Tibial artery (tissue), 4 donors: ENCODE data around the gene FMNL3.

ENCODE experiments used
- DNase-seq, 2 donors: peaks; one replicate each; pipeline ENCODE4 v3.0.0-alpha.2; 2019
- H3K27ac ChIP-seq, 2 donors: fragments of 200-600 bp; sonication (generic) in 1 of 2; 1 replicate in 1 of 2; 2 replicates in 1 of 2; pipeline ENCODE4 v1.5.1; 2018 to 2019; ENCODE audit warnings: mild to moderate bottlenecking in 1 of 2
- H3K27me3 ChIP-seq, 2 donors: fragments of 200-600 bp; sonication (generic) in 1 of 2; one replicate each; pipeline versions ENCODE4 v1.5.1 to v1.6.0; 2016 to 2019
- H3K36me3 ChIP-seq, 3 donors: fragments of 200-600 bp; sonication (generic) in 2 of 3; one replicate each; pipeline ENCODE4 v1.5.1; 2016 to 2019; ENCODE audit warnings: mild to moderate bottlenecking in 2 of 3
- H3K4me1 ChIP-seq, 4 donors: fragments of 200-600 bp; sonication (generic) in 2 of 4; 1 replicate in 3 of 4; 2 replicates in 1 of 4; pipeline ENCODE4 v1.5.1; 2016 to 2019
- H3K4me3 ChIP-seq, 2 donors: fragments of 200-600 bp; sonication (generic) in 1 of 2; 1 replicate in 1 of 2; 2 replicates in 1 of 2; pipeline ENCODE4 v1.5.1; 2018 to 2019; ENCODE audit warnings: mild to moderate bottlenecking in 2 of 2
- H3K9me3 ChIP-seq, 3 donors: fragments of 200-600 bp; sonication (generic) in 1 of 3; one replicate each; pipeline ENCODE4 v1.5.1; 2016 to 2019
- intact Hi-C: fragments of 100-400 bp; cut with DNase I; formaldehyde crosslinking; loops from one replicate; pipeline ENCODE4 v1.15.0; 2023; ENCODE audit warnings: low total_unique reads
- TF ChIP-seq, protein P1 (sequence below), 2 experiments: fragments of 200-600 bp in 1 of 2; fragments of 450-650 bp in 1 of 2; IDR thresholded peaks; one replicate each; pipeline ENCODE4 v1.5.1; 2017 to 2019; ENCODE audit warnings: antibody characterized with exemption in 2 of 2, mild to moderate bottlenecking in 1 of 2, moderate library complexity in 1 of 2

FMNL3 gene

GRCh38 chr12:49649892-49650291 lies 57.3 kb downstream of the FMNL3 start:
- Histone ChIP-seq H3K27me3 (no peaks in the 10 kb centered on the region), H3K27ac (no peak overlapping the region), H3K36me3 (peaks cover 17 to 95% (median 92%) of the 10 kb centered on the region in 3 donors), H3K9me3 (no peaks in the 10 kb centered on the region), H3K4me3 (no peak overlapping the region), H3K4me1 (peaks cover 0 to 22% (median 15%) of the 10 kb centered on the region in 4 donors)
- intact Hi-C loops, result no loop called here
- DNase-seq, result no peak
- TF ChIP-seq, protein P1, sequence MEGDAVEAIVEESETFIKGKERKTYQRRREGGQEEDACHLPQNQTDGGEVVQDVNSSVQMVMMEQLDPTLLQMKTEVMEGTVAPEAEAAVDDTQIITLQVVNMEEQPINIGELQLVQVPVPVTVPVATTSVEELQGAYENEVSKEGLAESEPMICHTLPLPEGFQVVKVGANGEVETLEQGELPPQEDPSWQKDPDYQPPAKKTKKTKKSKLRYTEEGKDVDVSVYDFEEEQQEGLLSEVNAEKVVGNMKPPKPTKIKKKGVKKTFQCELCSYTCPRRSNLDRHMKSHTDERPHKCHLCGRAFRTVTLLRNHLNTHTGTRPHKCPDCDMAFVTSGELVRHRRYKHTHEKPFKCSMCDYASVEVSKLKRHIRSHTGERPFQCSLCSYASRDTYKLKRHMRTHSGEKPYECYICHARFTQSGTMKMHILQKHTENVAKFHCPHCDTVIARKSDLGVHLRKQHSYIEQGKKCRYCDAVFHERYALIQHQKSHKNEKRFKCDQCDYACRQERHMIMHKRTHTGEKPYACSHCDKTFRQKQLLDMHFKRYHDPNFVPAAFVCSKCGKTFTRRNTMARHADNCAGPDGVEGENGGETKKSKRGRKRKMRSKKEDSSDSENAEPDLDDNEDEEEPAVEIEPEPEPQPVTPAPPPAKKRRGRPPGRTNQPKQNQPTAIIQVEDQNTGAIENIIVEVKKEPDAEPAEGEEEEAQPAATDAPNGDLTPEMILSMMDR (IDR thresholded peaks at IDR 0.05), result no peak

DNA sequence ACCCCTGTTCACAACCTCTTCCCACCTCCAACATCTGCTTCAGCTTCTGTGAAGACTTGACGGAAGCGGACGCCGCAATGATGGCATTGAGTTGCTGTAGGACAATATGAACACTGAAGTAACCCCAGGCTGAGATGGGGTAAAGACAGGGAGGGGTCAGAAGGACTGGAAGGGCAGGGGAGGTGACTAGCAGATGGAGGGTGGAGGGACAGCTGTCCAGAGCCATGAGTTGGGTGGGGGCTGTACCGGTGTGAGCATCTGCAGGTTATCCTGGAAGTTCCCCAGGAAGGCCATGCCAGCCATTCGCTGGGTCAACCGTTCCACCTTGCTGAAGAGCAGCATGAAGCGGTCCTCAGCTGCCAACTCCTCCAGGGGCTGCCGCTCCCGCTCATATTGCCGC lies 57.8 kb downstream of the FMNL3 start:
- Histone ChIP-seq H3K36me3 (peaks cover 17 to 90% (median 90%) of the 10 kb centered on the region in 3 donors), H3K9me3 (no peaks in the 10 kb centered on the region), H3K4me3 (no peak overlapping the region), H3K27ac (no peak overlapping the region), H3K4me1 (peaks cover 0 to 22% (median 15%) of the 10 kb centered on the region in 4 donors), H3K27me3 (no peaks in the 10 kb centered on the region)
- intact Hi-C loops, result no loop called here
- TF ChIP-seq, protein P1 (IDR thresholded peaks at IDR 0.05), result no peak
- no peak for DNase-seq

- H3K36me3 ChIP-seq, result peaks cover 17 to 90% (median 90%) of the 10 kb centered on the region in 3 donors
Observed at GRCh38 chr12:49648712-49649003, 58.5 kb downstream of the FMNL3 start.

DNA sequence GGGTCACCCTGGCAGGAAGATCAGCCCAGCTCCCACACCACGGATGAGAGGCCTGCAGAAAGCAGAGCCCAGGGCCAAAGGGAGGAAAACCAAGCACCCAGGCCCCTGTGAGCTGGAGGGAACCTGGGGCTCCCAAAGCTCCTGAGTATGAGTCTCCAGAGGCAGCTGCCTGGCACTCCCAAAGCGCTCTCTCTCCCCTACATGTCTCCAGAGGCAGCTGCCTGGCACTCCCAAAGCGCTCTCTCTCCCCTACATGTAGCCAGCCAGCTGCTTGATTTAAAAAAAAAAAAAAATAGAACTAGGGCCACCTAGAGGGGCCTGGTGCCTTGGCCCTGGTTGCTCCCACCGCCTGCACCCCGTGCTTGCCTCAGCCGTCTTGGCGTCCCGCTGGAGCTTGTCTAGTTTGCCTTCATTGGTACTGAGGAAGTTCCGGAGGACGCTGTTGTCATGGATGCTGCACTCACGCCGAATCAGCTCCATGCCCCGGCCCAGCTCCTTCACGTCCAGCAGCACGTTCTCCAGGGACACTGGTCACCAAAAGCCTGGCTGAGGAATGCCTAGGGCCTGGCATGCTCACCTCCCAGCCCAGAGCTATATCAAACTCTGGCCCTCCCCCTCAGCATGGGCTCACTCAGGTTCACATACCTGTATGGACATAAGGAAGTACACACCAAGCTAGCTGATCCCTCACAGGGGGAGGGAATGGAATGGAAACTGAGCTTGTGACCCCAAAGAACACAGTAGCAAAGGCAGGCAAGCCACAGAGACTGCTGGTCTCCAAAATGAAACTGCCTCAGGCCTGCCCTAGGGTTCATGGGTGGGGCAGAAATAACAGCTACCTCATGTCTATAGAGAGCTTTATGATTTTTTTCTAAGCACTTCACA lies 59.1 kb downstream of the FMNL3 start:
- no peak for DNase-seq
- TF ChIP-seq, protein P1 (IDR thresholded peaks at IDR 0.05), result no peak
- Histone ChIP-seq H3K27ac (peak overlapping the region; percentile 54 to 71), H3K4me3 (no peak overlapping the region), H3K36me3 (peaks cover 15 to 90% (median 90%) of the 10 kb centered on the region in 3 donors), H3K27me3 (no peaks in the 10 kb centered on the region), H3K4me1 (peaks cover 0 to 22% (median 15%) of the 10 kb centered on the region in 4 donors), H3K9me3 (no peaks in the 10 kb centered on the region)
- intact Hi-C loops, result no loop called here

More at GRCh38 chr12:49648712-49649003, 58.5 kb downstream of the FMNL3 start:
- TF ChIP-seq, protein P1 (IDR thresholded peaks at IDR 0.05), result no peak
- H3K27ac ChIP-seq, result peak overlapping the region; percentile 54 to 71
- H3K9me3 ChIP-seq, result no peaks in the 10 kb centered on the region
- H3K4me3 ChIP-seq, result no peak overlapping the region
- no peaks in the 10 kb centered on the region for H3K27me3 ChIP-seq
- peaks cover 0 to 22% (median 15%) of the 10 kb centered on the region in 4 donors for H3K4me1 ChIP-seq
- no peak for DNase-seq
- intact Hi-C loops, result no loop called here

DNA sequence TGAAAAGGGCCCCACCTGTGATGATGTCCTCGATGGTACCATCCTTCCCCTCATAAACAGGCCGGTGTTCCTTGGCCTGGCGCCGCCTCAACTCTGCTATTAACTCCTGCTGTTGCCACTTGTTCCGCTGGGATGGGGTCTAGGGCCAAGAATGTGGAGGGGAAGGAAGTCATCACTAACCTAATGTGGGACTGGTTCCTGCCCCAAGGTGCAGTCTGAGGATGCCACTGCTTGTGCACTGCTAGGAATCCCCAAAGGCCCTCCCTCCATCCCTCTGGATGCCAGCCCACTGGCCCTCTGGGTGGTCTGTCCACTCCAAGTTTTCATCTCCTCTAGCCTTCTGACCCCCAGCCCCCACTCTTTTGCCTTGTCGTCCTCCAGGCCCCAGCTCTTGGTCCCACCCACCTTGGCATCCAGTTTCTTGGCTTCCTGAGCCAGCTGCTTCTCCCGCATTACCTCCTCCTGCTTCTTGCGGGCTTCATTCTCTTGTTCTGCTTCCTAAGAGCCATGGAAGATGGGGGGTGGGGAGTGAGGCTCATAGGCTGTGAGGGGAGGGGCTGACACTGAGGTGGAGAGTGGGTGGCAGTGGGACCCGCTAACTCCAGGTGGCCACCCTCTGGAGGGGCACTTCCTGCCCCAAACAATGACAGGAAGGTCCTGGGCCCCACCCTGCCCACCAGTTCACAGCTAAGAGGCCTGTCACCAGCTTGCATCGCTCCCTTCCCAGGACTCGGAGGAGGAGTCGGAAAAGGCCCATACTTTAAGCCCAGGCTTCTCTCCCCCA lies 60.1 kb downstream of the FMNL3 start:
- no peak for DNase-seq
- Histone ChIP-seq H3K36me3 (peaks cover 17 to 94% (median 87%) of the 10 kb centered on the region in 3 donors), H3K27me3 (no peaks in the 10 kb centered on the region), H3K4me3 (no peak overlapping the region), H3K27ac (peak overlapping the region; percentile 54 to 71), H3K9me3 (no peaks in the 10 kb centered on the region), H3K4me1 (peaks cover 0 to 22% (median 15%) of the 10 kb centered on the region in 4 donors)
- intact Hi-C loops, result no loop called here
- TF ChIP-seq, protein P1 (IDR thresholded peaks at IDR 0.05), result no peak
